GM12801 (cell line): Measurements from ENCODE around the gene INPP5A.

Source experiments
- CTCF ChIP-seq: IDR thresholded peaks from one replicate; pipeline ENCODE4 v1.5.1; 2011; ENCODE audit warnings: control low read depth; ENCODE audit not compliant: insufficient read length; ENCODE audit errors: extremely low read depth

Gene INPP5A

GRCh38 chr10:132658546-132659205, 121.1 kb downstream of the INPP5A start:
- no peak for TF ChIP-seq CTCF

- TF ChIP-seq CTCF, result no peak
Observed at GRCh38 chr10:132659206-132660091, 121.9 kb downstream of the INPP5A start.

GRCh38 chr10:132660385-132660784, 122.8 kb downstream of the INPP5A start:
- no peak for TF ChIP-seq CTCF

- no peak for TF ChIP-seq CTCF
Observed at GRCh38 chr10:132662186-132662920, 124.8 kb downstream of the INPP5A start.

GRCh38 chr10:132663666-132664365, 126.2 kb downstream of the INPP5A start:
- TF ChIP-seq CTCF, result no peak

- TF ChIP-seq CTCF, result no peak
Observed at GRCh38 chr10:132664407-132664806, 126.8 kb downstream of the INPP5A start.
